Upper lobe of left lung (tissue), 6 donors: ENCODE data around the gene POPDC2. TPM values are rescaled to one million over a fixed set of nuclear protein-coding genes. Genes with fewer than 3 reads are reported as not detected.

Experiments
- ATAC-seq, 2 donors: fragments of 200-7000 bp; cut with Tn5 transposase; one replicate each; pipeline ENCODE4 v1.9.1; 2022; ENCODE audit warnings: mild to moderate bottlenecking in 2 of 2, moderate library complexity in 2 of 2; ENCODE audit not compliant: low FRiP score in 2 of 2
- DNase-seq, 2 donors: peaks; one replicate each; pipeline ENCODE4 v3.0.0-alpha.2; 2019 to 2020
- H3K27ac ChIP-seq, 4 donors: fragments of 200-600 bp; sonication (generic); one replicate each; pipeline ENCODE4 v1.5.1; 2016 to 2019
- H3K27me3 ChIP-seq, 4 donors: fragments of 200-600 bp; sonication (generic); one replicate each; pipeline ENCODE4 v1.5.1; 2017 to 2019
- H3K36me3 ChIP-seq, 4 donors: fragments of 200-600 bp; sonication (generic); one replicate each; pipeline ENCODE4 v1.5.1; 2016 to 2019
- H3K4me1 ChIP-seq, 4 donors: fragments of 200-600 bp; sonication (generic); one replicate each; pipeline ENCODE4 v1.5.1; 2018 to 2019
- H3K4me3 ChIP-seq, 4 donors: fragments of 200-600 bp; sonication (generic); one replicate each; pipeline ENCODE4 v1.5.1; 2017 to 2019; ENCODE audit warnings: mild to moderate bottlenecking in 2 of 4, moderate library complexity in 1 of 4
- H3K9me3 ChIP-seq, 4 donors: fragments of 200-600 bp; sonication (generic); one replicate each; pipeline ENCODE4 v1.5.1; 2018 to 2019
- EP300 ChIP-seq, 4 donors: sonication (generic); formaldehyde crosslinking; IDR thresholded peaks; one replicate each; pipeline ENCODE4 v1.5.1; 2017; ENCODE audit warnings: antibody characterized with exemption in 4 of 4, control low read depth in 2 of 4
- POLR2A ChIP-seq, 4 donors: fragments of 450-650 bp; IDR thresholded peaks; one replicate each; pipeline ENCODE4 v1.5.1; 2016 to 2017; ENCODE audit warnings: antibody characterized with exemption in 4 of 4, mild to moderate bottlenecking in 2 of 4
- POLR2AphosphoS5 ChIP-seq, 2 donors: sonication (generic); formaldehyde crosslinking; IDR thresholded peaks; one replicate each; pipeline ENCODE4 v1.5.1; 2017; ENCODE audit warnings: antibody characterized with exemption in 2 of 2
- WGBS, 2 donors: methylation state at CpG; one replicate each; pipeline ENCODE4 v1.1.5; 2017 to 2018; 5-methylcytosine and 5-hydroxymethylcytosine counted together
- total RNA-seq, 6 donors: library from RNA; depleted of rRNA in 4 of 6; stranded (reverse); fragments of >200 nt in 4 of 6; gene quantifications; one replicate each; pipeline versions ENCODE4 v1.1.0 to v1.2.1, GENCODE V29; 2016 to 2021
- TF ChIP-seq, protein P1 (sequence below), 6 experiments: fragments of 450-650 bp in 4 of 6; fragments of 200-600 bp in 2 of 6; sonication (generic) in 2 of 6; IDR thresholded peaks; one replicate each; pipeline ENCODE4 v1.5.1; 2016 to 2019; ENCODE audit warnings: antibody characterized with exemption in 6 of 6
- donor health status: DM: no; HTN: no; CAD: no; lungs with moderate emphysema.
- donor health status: DM: no; HTN: yes; CAD: no; lungs with severe emphysema.

The POPDC2 gene
- total RNA-seq, 6 donors from 2014 or later: 2.0 to 5.2 (median 2.2) TPM

DNA sequence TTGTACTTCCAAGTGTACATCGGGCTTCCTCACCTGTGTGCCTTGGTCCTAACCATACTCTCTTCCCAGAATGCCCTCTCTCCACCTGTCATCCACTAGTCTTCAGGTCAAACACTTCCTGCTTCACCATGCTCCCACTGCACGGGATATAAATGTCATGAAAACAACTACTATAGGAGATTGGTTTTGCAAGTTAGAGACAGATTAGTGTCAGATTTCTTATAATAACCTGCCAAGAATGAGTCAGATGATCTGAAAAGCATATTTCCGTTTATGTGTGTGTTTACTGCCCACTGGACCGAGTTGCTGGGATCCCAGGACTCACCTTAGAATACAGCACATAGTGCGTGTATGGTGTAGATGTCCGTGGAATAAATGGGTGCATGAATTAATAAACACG lies 41.3 kb downstream of the POPDC2 start:
- no peaks in the 10 kb centered on the region for H3K9me3 ChIP-seq
- no peaks in the 10 kb centered on the region for H3K4me1 ChIP-seq
- no peaks in the 10 kb centered on the region for H3K27me3 ChIP-seq
- no peak overlapping the region for H3K27ac ChIP-seq
- WGBS, 2 donors: 81 to 88% methylated on average over 7 of the region's 7 CpGs
- H3K36me3 ChIP-seq: peaks cover 0 to 4% (median 0%) of the 10 kb centered on the region in 4 donors
- H3K4me3 ChIP-seq: no peak overlapping the region
- ATAC-seq: no peak
- DNase-seq: no peak
- TF ChIP-seq, protein P1, sequence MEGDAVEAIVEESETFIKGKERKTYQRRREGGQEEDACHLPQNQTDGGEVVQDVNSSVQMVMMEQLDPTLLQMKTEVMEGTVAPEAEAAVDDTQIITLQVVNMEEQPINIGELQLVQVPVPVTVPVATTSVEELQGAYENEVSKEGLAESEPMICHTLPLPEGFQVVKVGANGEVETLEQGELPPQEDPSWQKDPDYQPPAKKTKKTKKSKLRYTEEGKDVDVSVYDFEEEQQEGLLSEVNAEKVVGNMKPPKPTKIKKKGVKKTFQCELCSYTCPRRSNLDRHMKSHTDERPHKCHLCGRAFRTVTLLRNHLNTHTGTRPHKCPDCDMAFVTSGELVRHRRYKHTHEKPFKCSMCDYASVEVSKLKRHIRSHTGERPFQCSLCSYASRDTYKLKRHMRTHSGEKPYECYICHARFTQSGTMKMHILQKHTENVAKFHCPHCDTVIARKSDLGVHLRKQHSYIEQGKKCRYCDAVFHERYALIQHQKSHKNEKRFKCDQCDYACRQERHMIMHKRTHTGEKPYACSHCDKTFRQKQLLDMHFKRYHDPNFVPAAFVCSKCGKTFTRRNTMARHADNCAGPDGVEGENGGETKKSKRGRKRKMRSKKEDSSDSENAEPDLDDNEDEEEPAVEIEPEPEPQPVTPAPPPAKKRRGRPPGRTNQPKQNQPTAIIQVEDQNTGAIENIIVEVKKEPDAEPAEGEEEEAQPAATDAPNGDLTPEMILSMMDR (IDR thresholded peaks at IDR 0.05): no peak
- TF ChIP-seq POLR2AphosphoS5 (IDR thresholded peaks at IDR 0.05) (no peak), EP300 (IDR thresholded peaks at IDR 0.05) (no peak), POLR2A (IDR thresholded peaks at IDR 0.05) (no peak)

DNA sequence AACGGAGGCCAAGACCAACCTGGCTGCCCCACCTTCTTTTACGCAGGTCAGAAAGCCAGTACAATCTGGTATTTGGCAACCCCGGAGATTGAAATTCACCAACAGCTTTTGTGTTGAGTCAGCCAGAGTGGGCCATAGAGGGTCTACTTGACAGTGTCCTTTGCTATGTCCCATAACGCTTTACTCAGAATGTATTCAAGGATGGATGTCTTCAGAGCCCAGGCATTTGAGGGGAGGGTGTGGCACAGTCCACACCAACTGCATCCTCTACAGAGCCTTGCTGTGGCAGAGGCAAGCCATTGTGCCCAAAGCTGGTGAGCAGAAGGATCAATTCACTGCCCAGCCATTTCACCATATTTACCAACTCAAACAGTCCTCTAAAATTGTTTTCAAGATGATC lies 44.3 kb downstream of the POPDC2 start:
- Histone ChIP-seq H3K27me3 (no peaks in the 10 kb centered on the region), H3K9me3 (no peaks in the 10 kb centered on the region), H3K36me3 (peaks cover 0 to 7% (median 0%) of the 10 kb centered on the region in 4 donors), H3K4me3 (no peak overlapping the region), H3K27ac (no peak overlapping the region), H3K4me1 (no peaks in the 10 kb centered on the region)
- TF ChIP-seq, protein P1 (IDR thresholded peaks at IDR 0.05): no peak
- TF ChIP-seq POLR2AphosphoS5 (IDR thresholded peaks at IDR 0.05) (no peak), EP300 (IDR thresholded peaks at IDR 0.05) (no peak), POLR2A (IDR thresholded peaks at IDR 0.05) (no peak)
- DNase-seq: no peak
- 73 to 80% methylated on average over 3 to 4 of the region's 4 CpGs for WGBS, 2 donors
- no peak for ATAC-seq

DNA sequence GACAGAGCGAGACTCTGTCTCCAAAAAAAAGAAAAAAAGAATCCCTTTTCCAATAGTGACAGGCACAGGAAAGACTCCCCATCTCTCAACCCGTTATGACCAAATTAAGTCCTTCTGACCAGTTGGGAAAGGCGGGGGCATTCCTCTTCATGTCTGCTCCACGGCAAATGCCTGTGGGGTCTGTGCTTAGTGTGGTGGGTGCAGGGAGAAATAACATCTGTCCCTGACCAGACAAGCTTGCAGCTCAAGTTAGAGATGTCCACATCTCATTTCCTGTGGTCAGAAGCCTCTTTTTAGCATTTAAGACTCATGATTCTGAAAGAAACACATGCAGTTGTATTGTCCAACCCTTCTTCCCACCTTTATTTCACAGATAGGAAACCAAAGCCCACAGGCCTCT lies 46.5 kb downstream of the POPDC2 start:
- Histone ChIP-seq H3K27ac (no peak overlapping the region), H3K4me3 (no peak overlapping the region), H3K9me3 (no peaks in the 10 kb centered on the region), H3K27me3 (no peaks in the 10 kb centered on the region), H3K4me1 (no peaks in the 10 kb centered on the region), H3K36me3 (peaks cover 0 to 7% (median 0%) of the 10 kb centered on the region in 4 donors)
- ATAC-seq (no peak), DNase-seq (no peak)
- TF ChIP-seq POLR2A (IDR thresholded peaks at IDR 0.05) (no peak), EP300 (IDR thresholded peaks at IDR 0.05) (no peak)
- WGBS, 2 donors: 88 to 91% methylated on average over 4 of the region's 4 CpGs

DNA sequence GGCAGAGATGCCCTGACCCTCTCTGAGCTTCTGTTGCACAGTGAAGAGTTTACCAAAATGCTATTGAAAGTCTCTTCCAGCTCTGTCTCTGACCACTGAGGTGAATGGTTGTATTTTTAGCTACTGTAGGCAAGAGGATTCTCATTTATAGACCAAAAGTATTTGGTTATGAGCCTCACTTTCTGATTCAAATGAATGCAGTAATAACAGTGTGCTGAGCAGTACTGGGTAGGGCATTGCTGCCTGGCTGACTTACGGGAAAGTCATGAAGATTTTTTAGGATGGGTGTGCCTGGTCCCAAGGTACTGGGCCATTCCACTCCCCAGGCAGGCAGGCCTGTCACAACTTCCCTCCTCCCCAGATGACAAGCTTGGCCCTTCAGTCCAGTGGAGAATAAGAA lies 47.2 kb downstream of the POPDC2 start:
- H3K27ac ChIP-seq: no peak overlapping the region
- H3K36me3 ChIP-seq: peaks cover 0 to 4% (median 0%) of the 10 kb centered on the region in 4 donors
- DNase-seq (no peak), ATAC-seq (no peak)
- H3K9me3 ChIP-seq: no peaks in the 10 kb centered on the region
- H3K4me3 ChIP-seq: no peak overlapping the region
- H3K4me1 ChIP-seq: no peaks in the 10 kb centered on the region
- TF ChIP-seq POLR2A (IDR thresholded peaks at IDR 0.05): no peak
- no peak for TF ChIP-seq EP300 (IDR thresholded peaks at IDR 0.05)
- TF ChIP-seq, protein P1 (IDR thresholded peaks at IDR 0.05): no peak
- no peak for TF ChIP-seq POLR2AphosphoS5 (IDR thresholded peaks at IDR 0.05)
- 92 to 100% methylated on average over 1 of the region's 1 CpG for WGBS, 2 donors
- no peaks in the 10 kb centered on the region for H3K27me3 ChIP-seq

DNA sequence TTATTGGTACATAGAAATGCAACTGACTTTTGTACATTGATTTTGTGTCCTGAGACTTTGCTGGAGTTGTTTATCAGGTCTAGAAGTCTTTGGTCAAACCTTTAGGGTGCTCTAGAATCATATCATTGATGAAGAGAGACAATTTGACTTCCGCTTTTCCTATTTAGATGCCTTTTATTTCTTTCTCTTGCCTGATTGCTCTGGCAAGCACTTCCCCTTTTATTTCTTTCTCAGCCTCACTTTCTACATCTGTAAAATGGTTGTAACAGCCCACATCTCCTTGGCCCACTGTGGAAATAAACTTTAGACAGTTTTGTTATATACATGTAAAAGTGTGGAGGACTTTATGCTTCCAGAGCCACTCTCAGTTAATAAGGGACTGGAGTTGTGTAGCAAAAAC lies 48.7 kb downstream of the POPDC2 start:
- DNase-seq (no peak), ATAC-seq (no peak)
- H3K27ac ChIP-seq: no peak overlapping the region
- H3K9me3 ChIP-seq: no peaks in the 10 kb centered on the region
- H3K36me3 ChIP-seq: peaks cover 0 to 2% (median 0%) of the 10 kb centered on the region in 4 donors
- TF ChIP-seq POLR2A (IDR thresholded peaks at IDR 0.05) (no peak), POLR2AphosphoS5 (IDR thresholded peaks at IDR 0.05) (no peak), EP300 (IDR thresholded peaks at IDR 0.05) (no peak)
- TF ChIP-seq, protein P1 (IDR thresholded peaks at IDR 0.05): no peak
- no peaks in the 10 kb centered on the region for H3K27me3 ChIP-seq
- no peak overlapping the region for H3K4me3 ChIP-seq
- WGBS, 2 donors: 94 to 100% methylated on average over 1 of the region's 1 CpG
- H3K4me1 ChIP-seq: no peaks in the 10 kb centered on the region
